ENCODE measurements around the gene C5orf63. TPM values are rescaled to one million over a fixed set of nuclear protein-coding genes. Genes with fewer than 3 reads are reported as not detected.
"Not testable (repeated sequence)": the region's sequence is repeated elsewhere in the genome, so short reads cannot be mapped to it uniquely, and the experiment has no call there.

C5orf63 gene
- total RNA-seq, 2 experiments from 2014 or later = 6.4 to 6.5 TPM

- H3K4me3 Mint-ChIP-seq = peak overlapping the region; percentile 90
- POLR2A ChIA-PET = interaction anchor here (0.8 to 4.4 kb wide), 5 partner anchors 44 to 251 kb away, joined by 3 to 23 read pairs (median 4); no protein-coding TSS in a partner anchor
- DNase-seq (no peak), ATAC-seq (no peak)
- H3K4me1 Mint-ChIP-seq (ENCODE audit: low read depth) = peaks cover 15% of the 10 kb centered on the region
- H3K36me3 Mint-ChIP-seq (ENCODE audit: low read depth) = no peaks in the 10 kb centered on the region
- no peaks in the 10 kb centered on the region for H3K9me3 Mint-ChIP-seq (ENCODE audit: insufficient read depth)
- H3K27ac Mint-ChIP-seq = no peak overlapping the region
- H3K27me3 Mint-ChIP-seq (ENCODE audit: low read depth) = peaks cover 24% of the 10 kb centered on the region
- CTCF ChIA-PET = interaction anchor here (0.9 to 1.2 kb wide), 5 partner anchors 9 to 308 kb away, joined by 3 to 4 read pairs (median 3); no protein-coding TSS in a partner anchor
These were observed 44.4 kb downstream of the C5orf63 start for GRCh38 chr5:127028822-127029457.

- ATAC-seq (no peak), DNase-seq (no peak)
- Mint-ChIP-seq H3K4me1 (ENCODE audit: low read depth) (peaks cover 15% of the 10 kb centered on the region), H3K27ac (no peak overlapping the region), H3K9me3 (ENCODE audit: insufficient read depth) (no peaks in the 10 kb centered on the region), H3K36me3 (ENCODE audit: low read depth) (no peaks in the 10 kb centered on the region), H3K27me3 (ENCODE audit: low read depth) (peaks cover 18% of the 10 kb centered on the region), H3K4me3 (no peak overlapping the region)
- ChIA-PET POLR2A (interaction anchor here (0.6 to 1.3 kb wide), 2 partner anchors 69 to 249 kb away, joined by 3 read pairs; no protein-coding TSS in a partner anchor), CTCF (interaction anchor here (1.5 kb wide), 2 partner anchors 10 to 61 kb away, joined by 4 read pairs; no protein-coding TSS in a partner anchor)
These were observed 45.8 kb downstream of the C5orf63 start for GRCh38 chr5:127027539-127027938.

DNA sequence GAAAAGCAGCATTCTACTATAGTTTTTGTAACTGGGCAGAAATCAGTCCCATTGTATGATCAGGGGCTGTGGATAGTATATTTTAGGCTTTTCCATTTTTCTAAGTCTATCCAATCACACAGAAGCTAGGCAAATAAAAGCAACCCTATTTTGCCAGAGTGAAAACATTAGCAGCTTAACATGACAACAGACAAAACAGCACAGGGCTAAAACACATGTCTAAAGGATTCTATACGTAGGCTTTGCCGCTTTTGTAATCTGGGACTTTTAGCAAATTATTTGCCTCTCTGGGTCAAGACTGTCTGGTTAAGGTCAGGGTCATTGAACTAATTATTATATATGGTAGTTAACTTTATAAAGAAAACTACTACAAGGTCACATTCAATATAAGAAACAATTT, 47.1 kb downstream of the C5orf63 start:
- ChIA-PET POLR2A (interaction anchor here (1.0 kb wide), 1 partner anchor 19 kb away, joined by 3 read pairs; no protein-coding TSS in a partner anchor), CTCF (interaction anchor here (0.8 to 1.5 kb wide), 4 partner anchors 11 to 172 kb away, joined by 3 to 4 read pairs (median 4); no protein-coding TSS in a partner anchor)
- Mint-ChIP-seq H3K27me3 (ENCODE audit: low read depth) (peaks cover 9% of the 10 kb centered on the region), H3K4me3 (no peak overlapping the region), H3K4me1 (ENCODE audit: low read depth) (peaks cover 11% of the 10 kb centered on the region), H3K36me3 (ENCODE audit: low read depth) (no peaks in the 10 kb centered on the region), H3K27ac (no peak overlapping the region), H3K9me3 (ENCODE audit: insufficient read depth) (no peaks in the 10 kb centered on the region)
- DNase-seq (no peak), ATAC-seq (no peak)

DNA sequence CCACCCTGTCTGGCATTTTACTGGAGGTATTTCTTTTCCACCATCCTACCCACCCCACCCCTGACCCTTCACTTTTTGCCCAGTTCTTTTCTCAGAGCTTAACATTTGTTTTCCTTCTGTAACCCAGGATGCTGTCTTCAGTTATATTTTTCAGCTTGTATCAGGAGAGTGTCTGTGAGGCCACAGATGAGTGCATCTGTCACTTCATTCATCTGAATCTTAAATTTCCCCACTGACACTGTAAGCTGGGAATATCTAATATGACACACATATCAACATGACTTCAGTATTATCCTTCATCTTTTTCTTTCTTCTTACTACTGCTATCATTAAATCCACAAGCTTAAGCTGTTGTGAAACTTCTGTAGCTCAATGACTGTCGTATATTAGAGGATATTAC, 47.8 kb downstream of the C5orf63 start:
- Mint-ChIP-seq H3K27me3 (ENCODE audit: low read depth) (peaks cover 9% of the 10 kb centered on the region), H3K9me3 (ENCODE audit: insufficient read depth) (no peaks in the 10 kb centered on the region), H3K27ac (no peak overlapping the region), H3K36me3 (ENCODE audit: low read depth) (no peaks in the 10 kb centered on the region), H3K4me3 (no peak overlapping the region), H3K4me1 (ENCODE audit: low read depth) (peaks cover 11% of the 10 kb centered on the region)
- no peak for ATAC-seq
- ChIA-PET CTCF (interaction anchor here (0.8 to 1.2 kb wide), 3 partner anchors 11 to 172 kb away, joined by 3 to 4 read pairs (median 4); no protein-coding TSS in a partner anchor), POLR2A (no interaction called here)
- DNase-seq = no peak

DNA sequence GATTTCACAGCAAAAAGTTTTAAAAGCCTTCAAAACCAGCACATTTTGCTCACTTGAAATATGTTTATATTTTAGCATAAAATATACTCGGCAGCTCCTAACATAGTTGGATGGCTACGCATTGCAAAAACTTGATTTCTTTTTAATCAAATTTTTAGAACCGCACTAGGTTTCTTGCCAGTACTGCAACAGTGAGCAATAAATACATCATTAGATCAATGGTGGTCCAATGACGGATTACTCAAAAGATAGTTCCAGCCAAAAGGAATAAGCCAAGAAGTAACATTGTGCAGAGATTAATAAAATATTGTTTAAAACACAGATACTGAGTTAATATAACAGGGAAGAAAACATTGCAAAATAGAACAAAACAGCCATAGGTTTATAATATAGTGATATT, 48.5 kb downstream of the C5orf63 start:
- peaks cover 11% of the 10 kb centered on the region for H3K4me1 Mint-ChIP-seq (ENCODE audit: low read depth)
- no peaks in the 10 kb centered on the region for H3K36me3 Mint-ChIP-seq (ENCODE audit: low read depth)
- no peak overlapping the region for H3K27ac Mint-ChIP-seq
- peaks cover 9% of the 10 kb centered on the region for H3K27me3 Mint-ChIP-seq (ENCODE audit: low read depth)
- H3K9me3 Mint-ChIP-seq (ENCODE audit: insufficient read depth) = no peaks in the 10 kb centered on the region
- no peak overlapping the region for H3K4me3 Mint-ChIP-seq
- DNase-seq (no peak), ATAC-seq (no peak)
- POLR2A ChIA-PET = interaction anchor here (0.6 kb wide), 1 partner anchor 373 kb away, joined by 3 read pairs; no protein-coding TSS in a partner anchor
- CTCF ChIA-PET = no interaction called here

- POLR2A ChIA-PET; H3K4me3 Mint-ChIP-seq; H3K4me1 Mint-ChIP-seq (ENCODE audit: low read depth); CTCF ChIA-PET; H3K36me3 Mint-ChIP-seq (ENCODE audit: low read depth); H3K9me3 Mint-ChIP-seq (ENCODE audit: insufficient read depth); H3K27me3 Mint-ChIP-seq (ENCODE audit: low read depth); H3K27ac Mint-ChIP-seq; ATAC-seq; DNase-seq: not testable (repeated sequence)
These were observed 49.6 kb downstream of the C5orf63 start for GRCh38 chr5:127023552-127024191.

- Mint-ChIP-seq H3K27me3 (ENCODE audit: low read depth) (no peaks in the 10 kb centered on the region), H3K4me1 (ENCODE audit: low read depth) (no peaks in the 10 kb centered on the region), H3K9me3 (ENCODE audit: insufficient read depth) (no peaks in the 10 kb centered on the region), H3K4me3 (no peak overlapping the region), H3K27ac (no peak overlapping the region), H3K36me3 (ENCODE audit: low read depth) (no peaks in the 10 kb centered on the region)
- CTCF ChIA-PET = no interaction called here
- ATAC-seq = no peak
- POLR2A ChIA-PET = no interaction called here
- DNase-seq = no peak
These were observed 50.5 kb downstream of the C5orf63 start for GRCh38 chr5:127022846-127023245.

DNA sequence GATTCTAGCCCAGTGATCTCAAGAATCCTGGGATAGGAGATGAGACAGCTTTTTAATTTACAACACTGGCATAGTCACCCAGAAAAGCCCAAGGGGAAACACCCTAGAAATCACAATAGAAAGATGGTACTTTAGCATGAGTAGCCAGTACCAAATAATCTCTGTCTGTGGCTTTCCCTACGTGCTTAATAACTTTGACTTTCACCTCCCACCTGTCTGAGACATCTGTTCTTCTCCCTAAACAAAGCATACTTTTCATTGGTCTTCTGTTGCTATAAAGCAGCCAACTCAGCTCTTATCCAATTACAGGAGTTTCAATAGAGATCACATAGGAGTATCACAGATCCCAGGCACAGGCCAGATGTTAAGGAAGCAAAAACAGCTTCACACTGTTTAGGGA, 53.4 kb downstream of the C5orf63 start:
- POLR2A ChIA-PET = interaction anchor here (0.6 kb wide), 1 partner anchor 442 kb away, joined by 3 read pairs; no protein-coding TSS in a partner anchor
- Mint-ChIP-seq H3K36me3 (ENCODE audit: low read depth) (peaks cover 2% of the 10 kb centered on the region), H3K4me1 (ENCODE audit: low read depth) (no peaks in the 10 kb centered on the region), H3K4me3 (no peak overlapping the region), H3K9me3 (ENCODE audit: insufficient read depth) (no peaks in the 10 kb centered on the region), H3K27me3 (ENCODE audit: low read depth) (no peaks in the 10 kb centered on the region), H3K27ac (no peak overlapping the region)
- CTCF ChIA-PET = interaction anchor here (1.1 kb wide), 1 partner anchor 9 kb away, joined by 3 read pairs; no protein-coding TSS in a partner anchor
- ATAC-seq (no peak), DNase-seq (no peak)

DNA sequence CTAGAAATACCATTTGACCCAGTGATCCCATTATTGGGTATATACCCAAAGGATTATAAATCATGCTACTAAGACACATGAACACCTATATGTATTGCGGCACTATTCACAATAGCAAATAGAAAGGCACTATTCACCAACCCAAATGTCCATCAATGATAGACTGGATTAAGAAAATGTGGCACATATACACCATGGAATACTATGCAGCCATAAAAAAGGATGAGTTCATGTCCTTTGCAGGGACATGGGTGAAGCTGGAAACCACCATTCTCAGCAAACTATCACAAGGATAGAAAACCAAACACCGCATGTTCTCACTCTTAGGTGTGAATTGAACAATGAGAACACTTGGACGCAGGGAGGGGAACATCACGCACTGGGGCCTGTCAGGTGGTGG, 56.6 kb downstream of the C5orf63 start:
- H3K36me3 Mint-ChIP-seq (ENCODE audit: low read depth); H3K4me1 Mint-ChIP-seq (ENCODE audit: low read depth); ATAC-seq; H3K27me3 Mint-ChIP-seq (ENCODE audit: low read depth); H3K4me3 Mint-ChIP-seq; H3K27ac Mint-ChIP-seq; CTCF ChIA-PET; DNase-seq; POLR2A ChIA-PET; H3K9me3 Mint-ChIP-seq (ENCODE audit: insufficient read depth): not testable (repeated sequence)

DNA sequence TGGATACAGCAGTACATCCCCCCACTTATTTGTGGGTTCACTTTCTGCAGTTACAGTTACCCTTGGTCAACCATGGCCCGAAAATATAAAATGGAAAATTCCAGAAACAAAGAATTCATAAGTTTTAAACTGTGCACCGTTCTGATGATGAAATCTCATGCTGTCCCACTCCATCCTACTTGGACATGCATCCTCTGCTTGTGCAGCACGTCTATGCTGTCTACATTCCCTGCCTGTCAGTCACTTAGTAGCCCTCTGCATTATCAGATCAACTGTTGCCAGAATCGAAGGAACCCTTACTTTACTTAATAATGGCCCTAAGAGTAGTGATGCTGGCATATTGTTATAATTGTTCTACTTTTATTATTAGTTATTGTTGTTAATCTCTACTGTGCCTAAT, 57.6 kb downstream of the C5orf63 start:
- Mint-ChIP-seq H3K27me3 (ENCODE audit: low read depth) (no peaks in the 10 kb centered on the region), H3K36me3 (ENCODE audit: low read depth) (peaks cover 2% of the 10 kb centered on the region), H3K9me3 (ENCODE audit: insufficient read depth) (no peaks in the 10 kb centered on the region), H3K27ac (no peak overlapping the region), H3K4me3 (no peak overlapping the region), H3K4me1 (ENCODE audit: low read depth) (peaks cover 5% of the 10 kb centered on the region)
- CTCF ChIA-PET = interaction anchor here (1.6 kb wide), 1 partner anchor 10 kb away, joined by 4 read pairs; no protein-coding TSS in a partner anchor
- DNase-seq (no peak), ATAC-seq (no peak)
- POLR2A ChIA-PET = no interaction called here

DNA sequence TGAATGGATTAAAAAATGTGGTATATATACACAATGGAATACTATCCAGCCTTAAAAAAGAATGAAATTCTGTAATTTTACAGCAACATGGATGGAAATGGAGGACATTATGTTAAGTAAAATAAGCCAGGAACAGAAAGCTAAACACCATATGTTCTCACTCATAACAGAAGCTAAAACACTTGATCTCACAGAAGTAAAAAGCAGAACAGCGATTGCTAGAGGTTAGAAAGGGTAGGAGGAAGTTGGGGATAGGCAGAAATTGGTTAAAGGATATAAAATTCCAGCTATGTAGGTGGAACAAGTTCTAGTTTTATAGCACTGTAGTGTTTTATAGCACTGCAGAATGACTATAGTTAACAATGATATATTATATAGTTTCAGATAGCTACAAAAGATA, 58.7 kb downstream of the C5orf63 start:
- ATAC-seq (no peak), DNase-seq (no peak)
- CTCF ChIA-PET = interaction anchor here (1.6 kb wide), 1 partner anchor 11 kb away, joined by 4 read pairs; no protein-coding TSS in a partner anchor
- Mint-ChIP-seq H3K4me1 (ENCODE audit: low read depth) (peaks cover 5% of the 10 kb centered on the region), H3K9me3 (ENCODE audit: insufficient read depth) (peaks cover 4% of the 10 kb centered on the region), H3K36me3 (ENCODE audit: low read depth) (peaks cover 2% of the 10 kb centered on the region), H3K27me3 (ENCODE audit: low read depth) (no peaks in the 10 kb centered on the region), H3K27ac (no peak overlapping the region), H3K4me3 (no peak overlapping the region)
- POLR2A ChIA-PET = interaction anchor here (0.7 kb wide), 1 partner anchor 31 kb away, joined by 3 read pairs; no protein-coding TSS in a partner anchor

DNA sequence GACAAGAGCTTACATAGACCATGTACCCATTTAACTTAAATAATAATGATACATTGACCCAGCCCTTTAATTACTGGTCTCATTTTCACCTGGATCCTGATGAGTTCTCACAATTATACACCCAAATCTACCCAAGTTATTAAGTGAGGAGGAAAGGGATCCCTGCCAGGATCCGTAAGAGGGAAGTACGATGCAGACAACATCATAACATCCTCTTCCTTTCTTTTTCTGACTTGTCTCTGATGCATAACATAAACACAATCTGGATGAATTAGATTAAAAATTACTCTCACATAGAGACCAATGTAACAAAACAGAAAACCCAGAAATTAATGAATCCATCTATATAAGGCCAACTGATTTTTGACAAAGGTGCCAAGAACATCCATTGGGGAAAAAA, 59.9 kb downstream of the C5orf63 start:
- no peak for DNase-seq
- Mint-ChIP-seq H3K27me3 (ENCODE audit: low read depth) (no peaks in the 10 kb centered on the region), H3K4me3 (no peak overlapping the region), H3K4me1 (ENCODE audit: low read depth) (peaks cover 5% of the 10 kb centered on the region), H3K36me3 (ENCODE audit: low read depth) (peaks cover 2% of the 10 kb centered on the region), H3K9me3 (ENCODE audit: insufficient read depth) (peaks cover 4% of the 10 kb centered on the region), H3K27ac (no peak overlapping the region)
- CTCF ChIA-PET = no interaction called here
- ATAC-seq = no peak
- POLR2A ChIA-PET = no interaction called here
